ENCODE data around the gene AWAT1. TPM values are rescaled to one million over a fixed set of nuclear protein-coding genes. Genes with fewer than 3 reads are reported as not detected.
A peak's percentile ranks its signal among the peaks of the same experiment; 100 is the strongest.

AWAT1 gene
- total RNA-seq, 1 donor from 2014 or later, result not detected

DNA sequence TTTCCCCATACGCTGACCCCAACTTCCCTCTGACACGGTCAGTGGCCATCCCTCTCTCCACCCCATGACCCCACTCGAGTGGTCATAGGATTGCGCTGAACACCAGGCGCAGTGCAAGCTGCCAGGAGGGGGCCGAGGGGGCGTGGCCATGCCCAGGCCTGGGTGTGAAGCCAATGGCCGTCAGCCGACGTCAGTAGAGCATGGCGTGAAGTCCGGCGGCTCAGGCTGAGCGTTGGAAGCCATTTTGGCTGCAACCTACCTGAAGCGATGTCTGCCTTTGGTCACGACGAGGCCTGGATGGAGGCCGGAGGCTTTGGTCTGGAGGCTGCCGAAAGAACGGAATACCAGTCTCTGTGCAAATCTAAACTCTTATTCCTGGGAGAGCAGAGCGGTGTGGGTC, 47.5 kb downstream of the AWAT1 start, which contains the start of gene RAB41:
TSS of gene RAB41 (plus strand) at position 222 of the 400 bp plus-strand sequence. CDS start at position 268, 46 bp downstream.
- H3K9me3 Mint-ChIP-seq (ENCODE audit: low read depth), result peaks cover 8% of the 10 kb centered on the region
- H3K27ac Mint-ChIP-seq, result no peak within 1 kb of the TSS

GRCh38 chrX:70289168-70289792, 54.8 kb downstream of the AWAT1 start:
- no peaks in the 10 kb centered on the region for H3K27me3 Mint-ChIP-seq
- peak overlapping the region; percentile 91 for H3K4me3 Mint-ChIP-seq (ENCODE audit: low read depth)
- DNase-seq (ENCODE audit: low spot score, unreplicated experiment), result no peak
- H3K36me3 Mint-ChIP-seq (ENCODE audit: insufficient read depth), result no peaks in the 10 kb centered on the region
- H3K9me3 Mint-ChIP-seq (ENCODE audit: low read depth), result peaks cover 2% of the 10 kb centered on the region
- H3K4me1 Mint-ChIP-seq (ENCODE audit: low read depth), result peaks cover 9% of the 10 kb centered on the region
- TF ChIP-seq, protein P1, sequence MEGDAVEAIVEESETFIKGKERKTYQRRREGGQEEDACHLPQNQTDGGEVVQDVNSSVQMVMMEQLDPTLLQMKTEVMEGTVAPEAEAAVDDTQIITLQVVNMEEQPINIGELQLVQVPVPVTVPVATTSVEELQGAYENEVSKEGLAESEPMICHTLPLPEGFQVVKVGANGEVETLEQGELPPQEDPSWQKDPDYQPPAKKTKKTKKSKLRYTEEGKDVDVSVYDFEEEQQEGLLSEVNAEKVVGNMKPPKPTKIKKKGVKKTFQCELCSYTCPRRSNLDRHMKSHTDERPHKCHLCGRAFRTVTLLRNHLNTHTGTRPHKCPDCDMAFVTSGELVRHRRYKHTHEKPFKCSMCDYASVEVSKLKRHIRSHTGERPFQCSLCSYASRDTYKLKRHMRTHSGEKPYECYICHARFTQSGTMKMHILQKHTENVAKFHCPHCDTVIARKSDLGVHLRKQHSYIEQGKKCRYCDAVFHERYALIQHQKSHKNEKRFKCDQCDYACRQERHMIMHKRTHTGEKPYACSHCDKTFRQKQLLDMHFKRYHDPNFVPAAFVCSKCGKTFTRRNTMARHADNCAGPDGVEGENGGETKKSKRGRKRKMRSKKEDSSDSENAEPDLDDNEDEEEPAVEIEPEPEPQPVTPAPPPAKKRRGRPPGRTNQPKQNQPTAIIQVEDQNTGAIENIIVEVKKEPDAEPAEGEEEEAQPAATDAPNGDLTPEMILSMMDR (IDR thresholded peaks at IDR 0.05; ENCODE audit: unreplicated experiment), result no peak
- H3K27ac Mint-ChIP-seq, result peak overlapping the region; percentile 88

More for the DNA sequence above, 47.5 kb downstream of the AWAT1 start, which contains the start of gene RAB41:
- no peaks in the 10 kb centered on the region for H3K27me3 Mint-ChIP-seq
- no peak within 1 kb of the TSS for H3K4me3 Mint-ChIP-seq (ENCODE audit: low read depth)
- peaks cover 6% of the 10 kb centered on the region for H3K36me3 Mint-ChIP-seq (ENCODE audit: insufficient read depth)
- TF ChIP-seq, protein P1 (IDR thresholded peaks at IDR 0.05; ENCODE audit: unreplicated experiment), result no peak
- H3K4me1 Mint-ChIP-seq (ENCODE audit: low read depth), result peaks cover 2% of the 10 kb centered on the region
- DNase-seq (ENCODE audit: low spot score, unreplicated experiment), result no peak

Other genes with a start within 250 kb of the AWAT1 start
- not detected in 2 replicates for gene AWAT2, start 184.7 kb upstream of the AWAT1 start, total RNA-seq
- gene OTUD6A, start 172.2 kb upstream of the AWAT1 start, total RNA-seq, result not detected in 2 replicates
- 58.8 and 60.1 TPM in 2 replicates for gene IGBP1, start 101.2 kb upstream of the AWAT1 start, total RNA-seq
- gene DGAT2L6, start 57.2 kb upstream of the AWAT1 start, total RNA-seq, result not detected in 2 replicates
- 0.38 TPM in 1 of 2 replicates, not detected in the other for gene P2RY4, start 25.5 kb downstream of the AWAT1 start, total RNA-seq
- gene ARR3, start 33.7 kb downstream of the AWAT1 start, total RNA-seq, result not detected in 2 replicates
- gene RAB41, start 47.5 kb downstream of the AWAT1 start, total RNA-seq, result not detected in 2 replicates
- gene PDZD11, start 55.3 kb downstream of the AWAT1 start, total RNA-seq, result 38.2 and 42.2 TPM in 2 replicates
- gene KIF4A, start 55.4 kb downstream of the AWAT1 start, total RNA-seq, result 17.0 and 18.0 TPM in 2 replicates
- gene GDPD2, start 188.7 kb downstream of the AWAT1 start, total RNA-seq, result 2.3 and 2.8 TPM in 2 replicates
- gene DLG3, start 210.2 kb downstream of the AWAT1 start, total RNA-seq, result 103 and 107 TPM in 2 replicates